ENCODE results near the gene ADGRB3. TPM values are rescaled to one million over a fixed set of nuclear protein-coding genes. Genes with fewer than 3 reads are reported as not detected.

Gene ADGRB3
- total RNA-seq, 1 donor from 2014 or later: 2.7 TPM

GRCh38 chr6:68891419-68891818, 256.3 kb downstream of the ADGRB3 start:
- Histone ChIP-seq H3K4me3 (no peak overlapping the region), H3K9me3 (no peaks in the 10 kb centered on the region), H3K27ac (no peak overlapping the region), H3K27me3 (no peaks in the 10 kb centered on the region), H3K4me1 (no peaks in the 10 kb centered on the region), H3K36me3 (no peaks in the 10 kb centered on the region)
- intact Hi-C loops (cut with DNase I): no loop called here
- no peak for TF ChIP-seq POLR2AphosphoS5 (IDR thresholded peaks at IDR 0.05; ENCODE audit: insufficient read depth in 1 of 2, low read depth in 1 of 2)
- TF ChIP-seq CTCF (IDR thresholded peaks at IDR 0.05): no peak
- no peak for TF ChIP-seq POLR2A (IDR thresholded peaks at IDR 0.05)
- DNase-seq (ENCODE audit: extremely low spot score in 2 of 2): no peak

GRCh38 chr6:68892452-68892851, 257.4 kb downstream of the ADGRB3 start:
- Histone ChIP-seq H3K9me3 (no peaks in the 10 kb centered on the region), H3K4me1 (no peaks in the 10 kb centered on the region), H3K36me3 (no peaks in the 10 kb centered on the region), H3K27ac (no peak overlapping the region), H3K27me3 (no peaks in the 10 kb centered on the region), H3K4me3 (no peak overlapping the region)
- no peak for TF ChIP-seq POLR2AphosphoS5 (IDR thresholded peaks at IDR 0.05; ENCODE audit: insufficient read depth in 1 of 2, low read depth in 1 of 2)
- TF ChIP-seq CTCF (IDR thresholded peaks at IDR 0.05): no peak
- no peak for TF ChIP-seq POLR2A (IDR thresholded peaks at IDR 0.05)
- DNase-seq (ENCODE audit: extremely low spot score in 2 of 2): no peak
- intact Hi-C loops (cut with DNase I): no loop called here

GRCh38 chr6:68895929-68896328, 260.8 kb downstream of the ADGRB3 start:
- H3K4me1 ChIP-seq: no peaks in the 10 kb centered on the region
- H3K4me3 ChIP-seq: no peak overlapping the region
- intact Hi-C loops (cut with DNase I): no loop called here
- H3K36me3 ChIP-seq: no peaks in the 10 kb centered on the region
- TF ChIP-seq CTCF (IDR thresholded peaks at IDR 0.05) (no peak), POLR2A (IDR thresholded peaks at IDR 0.05) (no peak), POLR2AphosphoS5 (IDR thresholded peaks at IDR 0.05; ENCODE audit: insufficient read depth in 1 of 2, low read depth in 1 of 2) (no peak)
- no peaks in the 10 kb centered on the region for H3K27me3 ChIP-seq
- no peak for DNase-seq (ENCODE audit: extremely low spot score in 2 of 2)
- H3K27ac ChIP-seq: no peak overlapping the region
- H3K9me3 ChIP-seq: no peaks in the 10 kb centered on the region

DNA sequence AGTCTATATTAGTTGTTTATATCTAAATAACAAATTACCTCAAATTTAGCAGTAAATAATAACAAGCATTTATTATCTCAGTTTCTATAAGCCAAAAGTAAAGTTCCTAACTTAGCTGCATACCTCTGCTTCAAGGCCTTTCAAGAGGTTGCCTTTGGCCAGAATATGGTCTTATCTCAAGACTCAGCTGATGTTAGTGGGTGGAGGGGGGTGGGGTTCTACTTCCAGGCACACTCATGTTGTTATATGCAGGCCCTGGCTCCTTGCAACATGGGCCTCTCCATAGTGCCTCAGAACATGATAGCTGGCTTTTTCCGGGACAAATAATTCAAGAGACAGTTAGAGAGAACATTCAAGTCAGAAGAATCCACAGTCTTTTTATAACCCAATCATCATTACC, 266.0 kb downstream of the ADGRB3 start:
- no peak overlapping the region for H3K27ac ChIP-seq
- no peak for DNase-seq (ENCODE audit: extremely low spot score in 2 of 2)
- intact Hi-C loops (cut with DNase I): no loop called here
- no peaks in the 10 kb centered on the region for H3K4me1 ChIP-seq
- TF ChIP-seq POLR2AphosphoS5 (IDR thresholded peaks at IDR 0.05; ENCODE audit: insufficient read depth in 1 of 2, low read depth in 1 of 2) (no peak), POLR2A (IDR thresholded peaks at IDR 0.05) (no peak), CTCF (IDR thresholded peaks at IDR 0.05) (no peak)
- H3K9me3 ChIP-seq: no peaks in the 10 kb centered on the region
- H3K4me3 ChIP-seq: no peak overlapping the region
- no peaks in the 10 kb centered on the region for H3K27me3 ChIP-seq
- H3K36me3 ChIP-seq: no peaks in the 10 kb centered on the region

DNA sequence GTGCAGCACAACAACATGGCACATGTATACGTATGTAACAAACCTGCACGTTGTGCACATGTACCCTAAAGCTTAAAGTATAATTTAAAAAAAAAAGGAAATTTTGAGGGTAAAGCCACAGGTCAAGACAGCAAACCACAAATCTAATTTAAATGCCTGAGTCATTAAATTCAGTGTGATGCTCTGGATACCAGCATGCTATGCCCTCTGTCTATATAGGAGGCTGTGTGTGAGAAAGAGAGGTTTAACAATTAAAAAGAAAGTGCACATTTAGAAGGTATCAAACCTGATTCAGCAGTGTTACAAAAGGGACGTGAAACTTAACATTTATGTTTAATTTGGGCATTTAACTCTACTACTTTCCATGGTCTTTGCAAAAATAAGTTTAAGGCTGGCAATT, 276.3 kb downstream of the ADGRB3 start:
- H3K27me3 ChIP-seq: no peaks in the 10 kb centered on the region
- no peaks in the 10 kb centered on the region for H3K9me3 ChIP-seq
- H3K36me3 ChIP-seq: no peaks in the 10 kb centered on the region
- TF ChIP-seq POLR2A (IDR thresholded peaks at IDR 0.05) (no peak), CTCF (IDR thresholded peaks at IDR 0.05) (no peak), POLR2AphosphoS5 (IDR thresholded peaks at IDR 0.05; ENCODE audit: insufficient read depth in 1 of 2, low read depth in 1 of 2) (no peak)
- H3K4me1 ChIP-seq: no peaks in the 10 kb centered on the region
- DNase-seq (ENCODE audit: extremely low spot score in 2 of 2): no peak
- no peak overlapping the region for H3K4me3 ChIP-seq
- intact Hi-C loops (cut with DNase I): no loop called here
- no peak overlapping the region for H3K27ac ChIP-seq
